Renal cortical epithelial cell (primary cell): ENCODE results near the gene B2M. TPM values are rescaled to one million over a fixed set of nuclear protein-coding genes. Genes with fewer than 3 reads are reported as not detected.
"Not testable (repeated sequence)": the region's sequence is repeated elsewhere in the genome, so short reads cannot be mapped to it uniquely, and the experiment has no call there.

Experiments
- DNase-seq: peaks from one replicate; pipeline ENCODE4 v3.0.0-alpha.2; 2011; ENCODE audit warnings: low read depth
- total RNA-seq: library from RNA; depleted of rRNA; stranded (reverse); fragments of >200 nt; gene quantifications from 2 replicates; pipeline ENCODE4 v1.2.3, GENCODE V29; 2014

B2M gene
- total RNA-seq, 1 donor from 2014 or later: 2,364 TPM

DNA sequence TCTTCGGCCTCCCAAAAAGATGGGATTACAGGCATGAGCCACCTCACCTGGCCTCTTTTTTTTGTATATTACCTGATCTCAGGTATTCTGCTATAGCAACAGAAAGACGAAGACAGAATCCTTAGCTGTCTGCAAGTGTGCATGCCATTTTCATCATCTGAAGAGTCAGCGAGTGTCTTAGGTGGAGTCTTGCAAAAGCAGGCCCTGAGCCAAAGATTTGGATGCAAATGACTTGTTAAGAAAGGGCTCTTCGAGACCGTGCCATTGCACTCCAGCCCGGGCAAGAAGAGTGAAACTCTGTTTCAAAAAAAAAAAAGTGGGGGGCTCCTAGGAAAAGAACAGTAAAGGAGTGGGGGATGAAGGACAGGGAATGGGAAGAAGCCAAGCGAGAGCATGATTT is 14.8 kb downstream of the B2M start:
- DNase-seq: no peak

DNA sequence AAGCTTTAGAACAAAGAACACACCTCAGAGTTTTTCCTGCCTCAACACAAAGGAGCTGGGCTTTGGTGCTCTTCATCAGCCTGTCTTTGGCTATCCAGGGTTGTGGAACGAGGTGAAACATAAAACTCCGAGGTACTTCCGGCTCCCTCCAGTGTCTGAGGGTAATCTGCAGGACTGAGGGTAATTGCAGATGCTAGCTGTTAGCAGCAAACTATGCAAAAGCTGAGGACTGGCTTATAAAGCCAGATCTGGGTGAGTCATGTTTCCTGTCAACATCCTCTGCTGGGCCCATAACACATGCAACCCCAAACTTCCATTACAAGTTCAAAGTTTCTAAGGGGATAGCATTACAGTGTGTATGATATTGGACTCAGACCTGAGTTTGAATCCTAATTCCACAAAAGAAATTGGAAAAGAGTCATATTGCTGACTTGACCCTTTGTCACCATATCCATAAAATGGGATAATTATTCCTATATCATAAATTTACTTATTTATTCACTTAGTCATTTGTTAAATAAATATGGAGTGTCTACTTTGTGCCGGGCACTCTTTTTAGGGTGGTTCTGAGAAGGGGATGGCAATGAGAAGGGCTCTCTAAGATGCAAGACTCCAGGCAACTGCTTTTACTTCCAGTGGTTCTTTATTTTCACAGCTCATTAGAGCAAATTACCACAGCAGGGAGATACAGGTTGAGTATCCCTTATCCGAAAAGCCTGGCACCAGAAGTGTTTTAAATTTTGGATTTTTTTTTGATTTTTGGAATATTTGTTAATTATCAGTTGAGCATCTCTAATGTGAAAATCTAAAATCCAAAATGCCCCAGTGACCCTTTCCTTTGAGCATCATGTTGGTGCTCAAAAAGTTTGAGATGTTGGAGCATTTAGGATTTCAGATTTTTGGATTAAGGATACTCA is 15.5 kb downstream of the B2M start:
- peak; percentile 92 for DNase-seq

DNA sequence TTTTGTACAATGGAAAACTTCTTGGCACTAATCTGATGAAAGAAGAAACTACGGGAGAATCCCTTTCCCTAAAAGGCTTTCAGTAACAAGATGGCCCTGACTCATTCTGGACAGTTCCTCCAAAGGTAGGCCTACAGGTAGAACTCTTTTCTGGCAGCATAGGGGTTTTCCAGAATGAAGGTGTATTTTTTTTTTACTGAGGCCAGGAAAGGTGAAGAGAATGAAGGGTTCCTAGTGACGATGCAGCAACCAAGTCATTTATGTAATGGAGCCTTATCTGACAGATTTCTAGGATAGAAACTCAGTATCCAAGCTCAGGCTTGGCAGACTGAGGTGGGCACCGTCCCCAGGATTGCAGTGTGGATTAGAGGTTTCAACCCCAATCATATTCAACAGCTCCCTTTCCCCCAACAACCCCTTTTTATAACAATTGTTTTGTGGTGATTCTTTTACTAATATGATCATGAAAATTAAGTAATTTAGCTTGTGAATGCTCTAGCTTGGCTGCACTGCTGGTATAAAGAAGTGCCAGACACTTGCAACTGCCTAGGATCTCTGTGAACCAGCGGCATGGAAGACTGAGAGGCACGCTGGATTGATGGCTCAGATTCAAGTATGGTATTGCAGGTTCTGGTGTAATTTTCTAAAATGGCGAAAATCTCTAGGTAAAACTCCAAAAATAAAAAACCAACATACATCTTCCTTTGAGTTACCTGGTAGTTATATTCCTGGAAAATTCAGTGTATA is 16.3 kb downstream of the B2M start:
- no peak for DNase-seq

DNA sequence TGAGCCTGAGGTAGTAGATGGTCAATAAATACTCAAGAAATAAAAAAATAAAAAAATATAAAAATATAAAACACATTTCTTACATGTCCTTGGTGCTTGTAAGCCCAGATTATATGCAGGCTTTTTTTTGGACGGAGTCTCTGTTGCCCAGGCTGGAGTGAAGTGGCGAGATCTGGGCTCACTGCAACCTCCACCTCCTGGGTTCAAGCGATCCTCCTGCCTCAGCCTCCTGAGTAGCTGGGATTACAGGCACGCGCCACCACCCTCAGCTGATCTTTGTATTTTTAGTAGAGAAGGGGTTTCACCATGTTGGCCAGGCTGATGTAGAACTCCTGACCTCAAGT is 16.9 kb downstream of the B2M start:
- not testable (repeated sequence) for DNase-seq

DNA sequence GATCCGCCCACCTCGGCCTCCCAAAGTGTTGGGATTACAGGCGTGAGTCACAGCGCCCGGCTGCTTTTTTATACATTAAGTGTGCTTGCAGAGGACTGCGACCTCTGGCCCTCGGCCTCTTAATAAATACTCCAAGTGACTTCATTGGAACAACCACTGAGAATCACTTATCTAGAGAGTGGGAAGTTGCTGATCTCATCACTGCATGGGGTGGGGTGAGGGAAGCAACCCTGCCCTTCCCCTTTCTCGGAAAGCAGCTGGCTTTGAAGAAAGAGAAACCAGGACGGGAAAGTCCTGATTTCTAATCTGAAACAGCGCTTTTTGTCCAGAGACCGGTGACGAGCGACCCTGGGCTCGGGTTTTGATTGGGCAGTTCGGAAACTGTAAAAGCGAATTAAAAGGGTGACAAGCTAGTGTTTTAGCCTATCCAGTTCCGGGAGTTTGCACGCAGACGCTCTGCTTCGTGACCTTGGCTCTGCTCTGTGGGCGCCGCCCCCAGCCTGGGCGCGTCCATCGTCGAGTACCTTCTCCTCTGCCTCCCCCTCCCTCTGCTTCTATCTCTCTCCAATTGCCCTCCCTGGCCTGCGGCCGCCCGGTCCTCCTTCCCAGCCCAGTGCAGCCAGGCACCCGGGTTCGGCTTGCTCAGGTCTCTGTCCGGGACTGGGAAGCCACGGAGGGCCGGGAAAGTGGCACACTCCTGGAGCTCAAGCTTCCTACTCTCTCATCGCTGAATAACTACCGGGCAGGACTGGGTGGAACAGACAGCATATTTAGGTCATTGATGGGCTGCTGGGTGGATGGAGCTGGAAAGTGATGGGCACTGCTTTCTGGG is 17.5 kb downstream of the B2M start:
- peak; percentile 98 for DNase-seq

DNA sequence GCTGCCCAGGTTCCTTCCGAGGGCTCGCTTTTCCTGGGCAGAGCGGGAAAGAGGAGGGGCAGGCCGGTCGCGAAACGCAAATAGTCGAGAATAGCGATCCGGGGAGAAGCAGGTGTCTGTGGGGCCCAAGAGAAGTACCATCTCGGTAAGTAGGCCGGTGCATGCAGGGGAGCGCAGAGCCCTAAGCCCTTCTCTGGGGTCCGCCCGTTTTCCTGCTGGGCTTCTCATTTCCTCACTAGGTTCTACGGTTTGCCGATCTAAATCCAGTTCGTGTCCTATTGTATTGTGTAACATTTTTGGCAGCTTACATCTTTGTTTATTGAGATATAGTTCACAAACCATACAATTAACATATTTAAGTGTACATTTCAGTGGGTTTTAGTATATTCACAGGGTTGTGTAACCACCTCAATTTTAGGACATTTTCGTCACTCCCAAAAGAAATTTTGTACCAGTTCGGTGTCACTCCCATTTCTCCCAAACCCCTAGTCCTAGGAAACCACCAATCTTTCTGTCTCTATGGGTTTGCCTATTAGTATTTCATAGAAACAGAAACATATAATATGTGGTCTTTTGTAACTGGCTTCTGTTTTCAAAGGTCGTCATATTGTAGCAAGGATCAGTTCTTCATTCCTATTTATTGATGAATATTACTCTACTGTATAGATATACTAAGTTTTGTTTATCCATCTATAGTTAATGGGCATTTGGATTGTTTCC is 18.3 kb downstream of the B2M start:
- no peak for DNase-seq

DNA sequence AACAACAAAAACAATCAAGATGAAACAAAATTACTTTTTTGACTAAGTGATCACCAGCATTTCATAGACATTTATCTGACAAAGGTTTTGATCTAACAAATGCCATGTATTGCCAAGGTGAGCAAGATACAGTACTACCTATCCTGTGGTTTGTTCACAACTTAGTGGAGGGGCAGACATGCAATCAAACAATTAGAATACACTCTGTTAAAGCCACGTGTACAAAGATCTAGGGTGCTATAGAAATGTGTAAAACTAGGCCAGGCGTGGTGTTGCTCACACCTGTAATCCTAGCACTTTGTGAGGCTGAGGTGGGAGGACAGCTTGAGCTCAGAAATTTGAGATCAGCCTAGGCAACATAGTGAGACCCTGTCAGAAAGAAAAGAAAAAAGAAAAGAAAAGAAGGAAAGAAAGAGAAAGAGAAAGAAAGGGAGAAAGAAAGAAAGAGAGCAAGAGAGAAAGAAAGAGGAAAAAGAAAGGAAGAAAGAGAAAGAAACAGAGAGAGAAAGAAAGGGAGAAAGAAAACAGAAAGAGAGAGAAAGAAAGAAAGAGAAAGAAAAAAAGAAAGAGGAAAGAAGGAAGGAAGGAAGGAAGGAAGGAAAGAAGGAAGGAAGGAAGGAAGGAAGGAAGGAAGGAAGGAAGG is 23.6 kb downstream of the B2M start:
- DNase-seq: no peak

DNA sequence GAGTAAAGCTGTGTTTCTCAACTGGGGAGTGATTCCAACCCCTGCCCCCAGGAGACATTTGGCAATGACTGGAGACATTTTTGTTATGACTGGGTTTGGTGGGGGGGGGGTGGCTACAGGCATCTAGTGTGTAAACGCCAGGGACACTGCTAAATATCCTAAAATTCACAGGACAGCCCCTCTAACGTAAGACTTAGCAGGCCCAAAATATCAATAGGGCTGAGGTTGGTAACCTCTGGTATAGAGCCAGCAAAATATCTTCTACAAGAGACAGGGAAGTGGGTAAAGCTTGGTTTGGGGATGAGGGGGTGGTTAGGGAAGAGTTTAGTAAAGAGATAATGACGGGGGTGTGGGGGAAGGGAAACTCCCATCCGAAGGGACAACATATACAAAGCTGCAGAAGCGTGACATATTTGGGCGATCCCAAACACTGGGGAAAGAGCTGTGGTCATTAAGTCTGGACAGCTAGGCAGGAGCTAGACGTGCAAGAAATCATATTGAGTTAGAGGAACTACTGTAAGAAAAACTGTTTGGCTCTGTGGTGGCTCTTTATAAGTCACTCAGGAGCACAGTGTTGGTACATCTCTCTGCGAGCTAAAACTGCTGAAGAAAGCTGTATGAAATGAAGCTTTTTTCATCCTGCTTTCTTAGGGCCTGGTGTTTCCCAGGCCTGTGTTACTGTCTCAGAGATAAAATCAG is 24.3 kb downstream of the B2M start:
- DNase-seq: no peak

GRCh38 chr15:44736181-44736765 is 25.0 kb downstream of the B2M start, which contains the start of gene TRIM69:
Gene TRIM69 (plus strand): TSS chr15:44736528. CDS start chr15:44736705, 177 bp downstream.
- DNase-seq: no peak

- DNase-seq: peak; percentile 70
Observed at GRCh38 chr15:44738340-44738984, 27.1 kb downstream of the B2M start.

GRCh38 chr15:44739222-44739847 is 28.0 kb downstream of the B2M start:
- DNase-seq: not testable (repeated sequence)

DNA sequence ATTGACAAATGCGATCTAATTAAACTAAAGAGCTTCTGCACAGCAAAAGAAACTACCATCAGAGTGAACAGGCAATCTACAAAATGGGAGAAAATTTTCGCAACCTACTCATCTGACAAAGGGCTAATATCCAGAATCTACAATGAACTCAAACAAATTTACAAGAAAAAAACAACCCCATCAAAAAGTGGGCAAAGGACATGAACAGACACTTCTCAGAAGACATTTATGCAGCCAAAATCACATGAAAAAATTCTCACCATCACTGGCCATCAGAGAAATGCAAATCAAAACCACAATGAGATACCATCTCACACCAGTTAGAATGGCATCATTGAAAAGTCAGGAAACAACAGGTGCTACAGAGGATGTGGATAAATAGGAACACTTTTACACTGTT is 32.1 kb downstream of the B2M start:
- not testable (repeated sequence) for DNase-seq

DNA sequence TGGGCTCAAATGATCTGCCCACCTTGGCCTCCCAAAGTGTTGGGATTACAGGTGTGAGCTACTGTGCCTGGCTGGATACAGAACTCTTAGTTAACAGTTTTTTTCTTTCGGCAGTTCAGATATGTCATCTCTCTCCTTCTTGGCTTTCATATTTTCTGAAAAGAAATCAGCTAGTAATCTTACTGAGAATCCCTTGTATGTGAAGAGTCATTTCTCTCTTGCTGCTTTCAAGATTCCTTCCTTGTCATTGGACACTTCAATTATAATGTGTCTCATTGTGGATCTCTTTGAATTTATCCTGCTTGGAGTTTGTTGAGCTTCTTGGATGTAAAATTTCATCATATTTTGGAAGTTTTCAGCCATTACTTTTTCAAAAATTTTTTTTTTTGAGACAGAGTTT is 42.0 kb downstream of the B2M start:
- DNase-seq: no peak

GRCh38 chr15:44763187-44763586 is 51.9 kb downstream of the B2M start:
- no peak for DNase-seq

DNA sequence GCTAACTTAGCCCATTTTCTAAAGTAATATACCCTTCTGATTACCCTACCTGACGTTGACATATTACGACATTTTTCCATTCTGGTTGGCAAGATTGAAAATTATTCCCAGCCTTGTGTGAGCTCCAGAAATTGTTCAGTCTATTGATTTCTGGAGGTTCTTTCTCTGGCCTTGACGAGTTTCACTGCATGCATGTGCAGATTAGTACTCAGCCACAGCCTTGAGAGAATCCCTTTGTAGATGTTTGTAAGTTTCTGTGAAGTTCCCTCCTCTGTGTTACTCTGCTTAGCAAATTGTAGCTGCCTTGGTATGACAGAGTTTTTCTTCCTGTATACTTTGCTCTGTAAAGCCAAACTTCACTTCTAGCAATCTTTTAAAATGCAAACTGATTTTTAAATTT is 52.5 kb downstream of the B2M start:
- DNase-seq: no peak

GRCh38 chr15:44765036-44765435 is 53.7 kb downstream of the B2M start:
- DNase-seq: no peak
